Measurements from ENCODE around the gene ZFYVE27.

Gene ZFYVE27

DNA sequence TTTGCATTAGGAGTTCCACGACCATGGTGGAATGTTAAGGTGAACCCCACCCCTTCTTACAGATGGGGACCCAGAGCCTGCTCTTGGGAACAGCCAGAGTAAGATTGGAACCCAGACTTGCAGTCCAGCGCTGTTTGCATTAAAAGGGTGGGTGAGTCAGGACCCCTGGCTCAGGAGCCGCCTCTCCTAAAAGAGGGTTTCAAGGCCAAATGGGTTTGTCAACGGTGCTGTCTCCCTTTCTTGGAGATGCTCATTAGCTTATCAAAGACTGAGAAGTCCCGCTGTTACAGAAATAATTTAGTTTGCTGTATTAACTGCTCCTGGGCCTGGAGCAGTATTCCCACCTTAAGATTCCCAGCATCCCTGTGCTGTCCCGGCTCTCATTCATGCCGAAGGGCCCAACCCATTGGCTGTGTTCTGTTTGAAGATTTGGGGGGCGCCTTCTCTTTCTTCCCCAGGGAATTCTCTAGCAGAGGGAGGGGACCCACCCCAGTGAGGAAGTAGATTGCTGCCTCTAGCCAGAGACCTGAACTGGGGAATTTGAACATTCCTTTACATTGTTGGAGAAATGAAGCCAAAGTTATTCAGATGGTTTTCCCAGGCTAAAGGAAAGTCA, 21.6 kb upstream of the ZFYVE27 start:
- no peak for DNase-seq (ENCODE audit: low read depth)

DNA sequence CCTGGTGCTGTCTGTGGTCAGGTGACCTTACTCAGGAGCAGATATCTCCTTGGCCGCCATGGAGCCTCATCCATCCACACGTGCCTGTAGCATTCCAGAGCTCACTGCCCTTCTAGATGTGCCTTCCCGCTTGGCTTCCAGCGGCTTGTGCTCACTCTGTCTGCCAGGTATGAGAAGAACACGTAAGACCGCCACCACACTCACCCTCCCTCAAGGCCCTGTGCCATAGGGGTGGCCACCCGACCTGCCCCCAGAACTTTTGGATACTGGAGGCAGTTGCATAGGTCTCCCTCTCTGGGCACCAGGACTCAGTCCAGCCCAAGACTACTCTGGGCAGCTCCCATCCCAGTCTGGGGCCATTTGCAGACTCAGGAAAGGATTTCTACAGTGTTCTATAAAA, 19.3 kb upstream of the ZFYVE27 start:
- no peak for DNase-seq (ENCODE audit: low read depth)

DNA sequence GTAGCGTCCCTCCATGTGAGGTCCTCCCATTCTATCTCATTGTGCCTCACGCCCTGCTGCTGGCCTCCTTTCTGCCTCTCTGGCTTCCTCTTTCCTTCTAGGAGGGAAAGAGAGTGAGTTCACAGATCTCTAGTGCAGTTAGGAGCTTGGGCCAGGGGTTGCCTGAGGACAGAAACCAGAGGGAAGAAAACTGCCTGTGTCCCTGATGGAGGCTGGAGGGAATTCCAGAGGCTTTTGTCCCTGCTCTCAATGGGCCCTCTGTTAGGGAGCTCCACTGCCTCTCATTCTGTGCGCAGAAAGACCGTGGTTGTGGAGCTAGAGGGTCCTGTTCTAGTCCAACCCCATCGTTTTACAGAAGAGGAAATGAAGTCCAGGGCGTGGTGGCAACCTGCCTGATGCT, 18.8 kb upstream of the ZFYVE27 start:
- no peak for DNase-seq (ENCODE audit: low read depth)

DNA sequence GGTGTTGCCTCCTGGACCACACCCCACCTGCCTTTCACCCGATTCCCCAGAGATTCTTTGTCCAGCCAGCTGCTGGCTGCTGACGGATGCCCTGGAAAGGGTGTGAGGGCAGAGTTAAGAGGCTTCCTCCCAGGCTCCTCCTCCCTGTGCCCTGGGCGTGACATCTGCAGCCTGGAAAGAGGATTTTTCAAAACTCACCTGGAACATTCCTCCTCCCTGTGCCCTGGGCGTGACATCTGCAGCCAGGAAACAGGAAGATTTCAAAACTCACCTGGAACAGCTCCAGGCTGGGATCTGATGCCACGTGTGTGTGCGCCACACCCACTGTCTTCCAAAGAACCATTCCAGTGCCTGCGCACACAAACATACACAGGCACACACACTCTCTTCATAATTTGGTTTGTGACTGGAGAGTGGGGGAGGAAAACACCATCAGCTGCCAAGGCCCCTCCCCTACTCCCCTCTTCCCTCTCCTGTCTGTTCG, 18.2 kb upstream of the ZFYVE27 start:
- DNase-seq (ENCODE audit: low read depth): no peak

DNA sequence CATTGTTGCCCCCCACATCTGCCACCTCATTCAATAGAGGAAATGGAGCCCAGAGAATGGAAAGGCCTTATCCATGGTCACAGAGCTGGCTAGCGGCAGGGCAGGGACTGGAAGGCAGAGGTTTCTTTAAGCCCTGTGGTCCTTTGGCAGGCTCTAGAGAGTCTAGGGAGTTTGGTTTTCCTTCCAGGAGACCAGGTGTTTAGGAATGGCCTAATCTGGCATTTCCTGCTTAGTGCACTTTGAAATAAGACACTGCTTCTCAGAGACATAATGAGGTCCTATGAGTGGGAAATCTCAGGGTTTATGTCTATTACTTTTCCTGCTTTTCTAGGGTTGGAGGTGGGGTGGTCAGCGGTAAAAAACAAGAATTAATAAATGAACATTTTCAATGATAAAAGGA, 17.3 kb upstream of the ZFYVE27 start:
- DNase-seq (ENCODE audit: low read depth): no peak

DNA sequence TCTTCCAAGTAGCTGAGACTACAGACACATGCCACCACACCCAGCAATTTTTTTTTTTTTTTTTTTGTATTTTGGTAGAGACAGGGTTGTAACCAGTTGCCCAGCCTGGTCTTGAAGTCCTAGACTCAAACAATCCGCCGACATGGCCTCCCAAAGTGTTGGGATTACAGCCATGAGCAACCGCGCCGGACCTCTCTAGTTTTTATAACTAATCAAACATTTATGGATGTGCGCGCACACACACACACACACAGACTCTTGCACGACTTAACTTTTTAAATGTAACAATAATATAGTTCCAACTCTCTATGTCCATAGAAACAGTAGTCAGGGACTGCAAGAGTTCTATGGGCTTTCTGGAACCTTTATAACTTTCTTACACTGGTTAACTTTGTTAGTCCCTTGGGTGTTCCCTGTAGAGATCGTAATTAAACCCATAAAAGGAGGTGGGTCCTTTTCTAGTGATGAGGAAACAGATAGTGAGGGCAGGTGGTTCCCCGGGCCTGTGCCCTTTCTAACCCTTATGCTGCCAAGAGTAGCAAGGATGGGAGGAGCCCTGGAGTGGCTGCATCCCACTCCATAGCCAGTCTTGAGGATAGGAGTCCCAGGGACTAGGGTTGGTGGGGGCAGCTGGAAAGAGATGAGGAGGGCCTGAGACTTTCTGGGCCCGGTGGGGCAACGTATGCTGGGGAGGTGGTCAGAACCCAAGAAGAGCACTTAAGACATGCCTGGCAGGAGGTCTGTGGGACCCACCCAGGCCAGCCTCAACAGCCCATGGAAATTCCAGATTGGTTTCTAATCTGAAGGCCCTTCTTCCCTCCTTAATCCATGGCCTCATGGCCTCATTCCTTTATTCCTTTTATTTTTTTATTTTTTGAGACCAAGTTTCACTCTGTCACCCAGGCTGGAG, 14.8 kb upstream of the ZFYVE27 start:
- DNase-seq (ENCODE audit: low read depth): no peak

DNA sequence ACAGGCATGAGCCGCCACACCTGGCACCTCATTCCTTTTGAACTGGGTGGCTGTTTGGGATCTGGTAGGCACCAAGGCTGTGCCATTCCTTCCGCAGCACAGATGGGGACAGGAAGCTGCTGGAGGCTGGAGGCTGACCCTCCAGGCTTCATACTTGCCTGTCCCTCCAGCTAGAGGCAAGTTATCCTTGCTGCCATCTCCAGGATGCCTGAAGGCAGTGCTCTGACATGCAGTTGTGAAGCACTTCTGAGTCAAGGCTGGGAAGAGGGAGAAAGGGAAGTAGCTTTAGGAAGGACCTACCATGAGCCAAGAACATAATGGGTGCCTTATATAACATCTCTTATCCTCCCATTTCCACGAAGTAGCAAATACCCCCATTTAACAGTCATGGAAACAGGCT, 13.9 kb upstream of the ZFYVE27 start:
- no peak for DNase-seq (ENCODE audit: low read depth)

DNA sequence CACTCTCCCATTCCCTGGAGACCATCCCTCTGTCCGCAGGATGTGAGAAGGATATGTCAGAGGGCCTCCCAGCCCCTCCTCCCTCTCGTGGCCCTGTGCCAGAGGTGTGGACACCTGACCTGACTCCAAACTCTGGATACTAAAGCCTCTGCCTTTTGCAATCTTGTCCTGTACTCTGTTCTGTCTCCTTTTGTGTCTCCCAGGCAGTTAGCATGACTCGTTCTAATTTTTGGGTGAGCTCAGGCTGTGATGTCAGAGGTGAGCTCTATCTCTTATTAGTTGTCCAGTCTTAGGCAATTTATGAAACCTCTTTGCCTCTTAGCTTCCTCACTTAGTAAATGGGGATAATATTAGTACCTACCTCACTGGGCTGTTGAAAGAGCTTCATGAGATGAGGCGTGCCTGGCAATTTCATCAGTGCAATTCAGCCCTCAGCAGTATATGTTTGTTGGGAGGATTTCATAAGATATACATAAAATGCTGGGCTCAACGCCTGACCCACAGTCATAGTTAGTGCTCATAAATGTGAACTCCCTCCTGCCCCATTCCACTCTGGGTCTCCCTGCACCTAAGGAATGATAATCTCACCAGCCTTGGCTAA, 12.5 kb upstream of the ZFYVE27 start:
- no peak for DNase-seq (ENCODE audit: low read depth)

DNA sequence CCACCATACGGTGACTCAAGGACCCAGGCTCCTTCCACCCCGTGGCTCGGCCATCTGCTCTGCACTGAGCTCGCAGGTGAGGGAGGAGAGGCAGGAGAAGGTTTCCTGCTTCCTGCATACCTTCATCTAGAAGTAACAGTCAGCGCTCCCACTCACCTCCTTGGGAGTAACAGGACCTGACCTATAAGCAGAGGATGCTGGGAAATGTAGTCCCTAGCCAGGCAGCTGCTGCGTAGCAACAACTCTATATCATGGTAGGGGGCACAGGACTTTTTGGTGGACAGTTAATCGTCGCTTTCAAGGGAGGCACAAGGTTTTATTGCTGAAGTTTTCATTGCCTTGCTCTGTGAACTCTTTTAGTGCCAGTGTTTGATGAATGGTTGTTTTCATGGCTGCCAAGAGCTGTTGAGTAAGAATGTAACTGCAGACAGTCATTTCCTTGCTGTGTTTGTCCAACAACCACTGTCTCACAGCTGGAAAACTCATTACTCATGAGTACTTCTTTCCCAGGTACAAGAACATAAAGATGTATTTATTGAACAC, 10.2 kb upstream of the ZFYVE27 start:
- DNase-seq (ENCODE audit: low read depth): no peak

DNA sequence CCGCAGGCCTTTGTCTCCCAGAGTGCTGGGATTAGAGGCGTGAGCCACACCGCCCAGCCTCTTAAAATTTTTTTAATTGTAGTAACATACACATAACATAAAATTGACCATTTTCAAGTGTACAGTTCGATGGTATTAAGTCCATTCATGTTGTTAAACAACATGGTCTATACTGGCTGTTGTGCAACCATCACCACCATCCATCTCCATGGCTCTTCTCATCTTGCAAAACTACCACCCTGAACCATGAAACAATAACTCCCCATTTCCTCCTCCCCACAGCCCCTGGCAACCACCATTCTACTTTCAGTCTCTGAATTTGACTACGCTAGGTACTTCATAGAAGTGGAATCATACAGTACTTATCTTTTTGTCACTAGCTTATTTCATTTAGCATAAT, 7.9 kb upstream of the ZFYVE27 start:
- DNase-seq (ENCODE audit: low read depth): no peak

DNA sequence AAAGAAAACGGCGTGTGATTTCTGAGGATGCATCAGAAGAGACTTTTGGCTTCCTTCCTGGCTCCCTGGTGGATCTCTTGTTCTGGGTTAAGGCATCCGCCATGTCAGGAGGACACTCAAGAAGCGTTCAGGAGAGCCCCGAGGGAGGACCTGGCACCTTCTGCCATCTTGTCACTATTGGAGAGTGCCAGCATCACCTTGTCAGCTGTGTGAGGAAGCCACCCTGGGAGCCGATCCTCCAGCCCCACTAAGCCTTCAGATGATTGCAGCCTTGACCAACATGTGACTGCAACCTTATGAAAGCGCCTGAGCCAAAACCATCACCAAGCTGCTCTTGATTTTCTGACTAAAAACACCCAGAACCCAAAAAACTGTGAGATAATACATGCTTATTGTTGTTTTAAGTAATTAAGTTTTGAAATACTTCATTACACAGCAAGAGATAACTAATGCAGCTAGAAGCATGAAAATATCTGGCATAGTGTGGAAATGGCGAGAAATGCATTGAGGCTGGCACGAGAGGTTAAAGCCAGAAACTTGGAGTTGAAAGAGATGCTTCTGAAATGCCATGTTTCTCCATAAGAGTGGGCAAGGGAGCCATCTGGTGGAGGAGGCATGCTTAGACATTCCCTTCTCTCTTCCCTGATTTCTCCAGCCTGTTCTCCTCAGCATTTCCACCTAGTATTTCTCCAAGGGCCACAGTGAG, 5.4 kb upstream of the ZFYVE27 start:
- no peak for DNase-seq (ENCODE audit: low read depth)

DNA sequence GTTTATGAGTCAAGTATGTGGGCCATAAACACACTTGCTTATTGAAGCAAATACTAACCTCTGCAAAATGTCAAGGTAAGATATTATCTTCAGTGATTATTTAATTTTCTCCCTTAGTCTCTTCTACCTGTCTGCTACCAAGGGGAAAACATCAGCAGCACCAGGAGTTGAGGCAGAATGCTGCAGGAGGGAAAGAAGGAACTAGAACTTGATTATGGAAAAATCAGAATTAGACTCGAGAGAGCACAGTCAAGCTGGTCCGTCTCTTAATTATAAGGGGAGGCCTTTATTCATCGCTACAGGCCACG, 4.9 kb upstream of the ZFYVE27 start:
- DNase-seq (ENCODE audit: low read depth): no peak

DNA sequence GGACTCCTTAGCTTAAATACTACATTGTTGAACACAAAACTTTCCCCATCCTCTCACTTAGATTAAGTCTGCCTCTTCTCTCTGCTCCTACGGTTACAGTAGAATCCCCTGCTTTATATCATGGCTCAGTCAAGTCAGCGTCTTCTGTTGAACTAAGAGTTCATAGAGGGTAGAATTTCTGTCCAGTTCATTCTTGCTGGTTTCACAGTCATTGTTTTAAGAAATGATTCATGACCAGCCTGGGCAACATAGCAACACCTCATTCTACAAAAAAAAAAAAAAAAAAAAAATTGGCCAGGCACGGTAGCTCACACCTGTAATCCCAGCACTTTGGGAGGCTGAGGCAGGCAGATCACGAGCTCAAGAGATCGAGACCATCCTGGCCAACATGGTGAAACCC, 3.7 kb upstream of the ZFYVE27 start:
- no peak for DNase-seq (ENCODE audit: low read depth)

DNA sequence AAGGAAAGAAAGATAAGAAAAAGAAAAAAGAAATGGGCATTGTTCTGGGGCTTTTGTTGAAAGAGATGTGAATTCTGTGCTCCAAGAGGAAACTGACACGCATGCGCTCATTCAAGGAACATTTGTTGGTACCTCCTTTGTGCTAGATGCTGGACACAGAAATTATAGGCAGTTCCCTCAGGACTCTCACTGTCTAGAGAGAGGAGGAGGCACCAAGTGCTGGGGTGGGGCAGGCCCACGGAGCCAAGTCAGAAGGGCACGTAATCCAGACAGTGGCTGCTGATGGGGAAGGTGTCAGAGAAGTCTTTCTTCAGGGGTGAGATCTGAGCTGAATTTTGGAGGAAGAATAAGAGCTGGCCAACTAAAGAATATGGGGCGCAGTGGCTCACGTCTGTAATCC, 2.9 kb upstream of the ZFYVE27 start:
- DNase-seq (ENCODE audit: low read depth): no peak

DNA sequence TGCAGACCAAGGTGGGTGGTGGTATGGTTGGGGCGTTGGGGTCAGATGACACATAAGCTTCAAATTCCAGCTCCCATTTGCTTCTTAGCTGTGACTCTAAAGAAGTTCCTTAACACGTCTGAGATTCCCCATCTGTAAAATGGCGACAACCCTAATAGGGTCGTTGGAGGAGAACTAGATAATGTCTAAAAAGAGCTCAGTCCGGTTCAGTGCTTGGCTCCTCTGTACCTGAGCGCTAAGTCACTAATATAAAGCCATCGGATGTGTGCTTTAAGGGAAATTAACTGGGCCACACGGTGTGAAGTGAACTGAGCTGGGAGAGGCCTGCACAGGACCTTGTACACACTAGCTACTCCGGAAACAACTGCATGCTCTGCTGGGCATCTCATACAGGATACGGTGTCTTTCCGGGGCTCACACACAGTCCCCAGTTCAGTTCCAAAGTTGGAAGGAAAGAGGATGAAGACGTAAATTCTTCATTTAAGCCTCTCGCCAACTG, 476 bp upstream of the ZFYVE27 start:
- no peak for DNase-seq (ENCODE audit: low read depth)

DNA sequence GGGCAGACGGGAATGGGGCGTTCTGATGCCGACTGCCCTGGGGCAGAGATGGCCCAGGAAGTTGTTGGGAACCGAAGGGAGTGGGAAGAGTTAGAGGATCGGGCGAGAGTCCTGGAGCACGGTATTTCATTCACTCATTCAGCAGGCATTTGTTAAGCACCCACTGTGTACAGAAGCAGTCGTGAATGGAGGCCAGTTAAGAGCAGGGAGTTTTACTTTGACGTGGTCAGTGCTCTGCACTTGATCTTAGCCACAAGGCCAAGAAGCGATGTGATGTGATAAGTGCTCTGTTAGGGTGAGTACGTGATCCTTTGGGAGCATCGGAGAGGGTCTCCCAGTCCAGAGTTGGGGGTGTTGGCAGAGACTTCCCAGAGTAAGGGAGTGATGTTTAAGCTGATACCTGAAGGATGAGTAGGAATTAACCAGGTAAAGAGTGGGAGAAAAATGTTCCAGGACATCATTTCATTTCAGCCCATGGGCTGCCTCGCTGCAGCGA, 890 bp downstream of the ZFYVE27 start:
- no peak for DNase-seq (ENCODE audit: low read depth)

DNA sequence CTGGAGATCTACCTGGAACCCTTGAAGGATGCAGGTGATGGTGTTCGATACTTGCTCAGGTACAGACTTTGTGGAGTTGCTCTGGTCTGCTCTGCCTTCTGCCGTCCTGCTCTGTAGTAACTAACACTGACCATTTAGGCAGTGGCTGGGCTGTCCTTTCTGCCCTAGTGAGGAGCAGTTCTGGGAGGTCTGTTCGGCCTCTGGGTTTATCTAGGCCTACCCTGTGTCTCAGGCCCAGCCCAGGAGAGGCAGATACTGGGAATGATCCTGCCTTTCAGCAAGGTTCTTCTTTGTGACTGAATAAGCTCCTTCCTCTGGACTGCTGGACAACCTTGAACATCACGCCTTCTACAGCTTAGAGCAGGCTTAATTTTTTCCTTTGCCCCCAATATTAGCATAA, 1.7 kb downstream of the ZFYVE27 start:
- DNase-seq (ENCODE audit: low read depth): no peak

DNA sequence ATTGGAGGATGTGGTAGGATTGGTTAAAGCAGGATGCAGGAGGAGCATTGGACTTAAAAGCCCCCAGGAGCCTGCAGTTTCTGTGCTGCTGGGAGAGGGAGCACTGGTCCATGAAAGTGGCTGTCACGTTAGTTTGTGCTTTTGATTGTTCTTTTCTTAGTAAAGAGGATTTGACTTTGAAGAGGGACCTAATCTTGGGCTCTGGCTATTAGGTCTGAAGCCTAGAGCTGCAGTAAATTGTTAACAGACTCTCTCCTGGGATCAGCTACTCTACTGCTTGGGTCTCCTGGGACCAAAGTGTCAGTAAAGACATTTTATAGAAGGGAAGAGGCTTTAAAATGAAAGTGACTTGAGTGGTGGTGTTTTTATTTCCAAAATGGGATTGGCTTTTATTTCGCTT, 3.7 kb downstream of the ZFYVE27 start:
- no peak for DNase-seq (ENCODE audit: low read depth)

DNA sequence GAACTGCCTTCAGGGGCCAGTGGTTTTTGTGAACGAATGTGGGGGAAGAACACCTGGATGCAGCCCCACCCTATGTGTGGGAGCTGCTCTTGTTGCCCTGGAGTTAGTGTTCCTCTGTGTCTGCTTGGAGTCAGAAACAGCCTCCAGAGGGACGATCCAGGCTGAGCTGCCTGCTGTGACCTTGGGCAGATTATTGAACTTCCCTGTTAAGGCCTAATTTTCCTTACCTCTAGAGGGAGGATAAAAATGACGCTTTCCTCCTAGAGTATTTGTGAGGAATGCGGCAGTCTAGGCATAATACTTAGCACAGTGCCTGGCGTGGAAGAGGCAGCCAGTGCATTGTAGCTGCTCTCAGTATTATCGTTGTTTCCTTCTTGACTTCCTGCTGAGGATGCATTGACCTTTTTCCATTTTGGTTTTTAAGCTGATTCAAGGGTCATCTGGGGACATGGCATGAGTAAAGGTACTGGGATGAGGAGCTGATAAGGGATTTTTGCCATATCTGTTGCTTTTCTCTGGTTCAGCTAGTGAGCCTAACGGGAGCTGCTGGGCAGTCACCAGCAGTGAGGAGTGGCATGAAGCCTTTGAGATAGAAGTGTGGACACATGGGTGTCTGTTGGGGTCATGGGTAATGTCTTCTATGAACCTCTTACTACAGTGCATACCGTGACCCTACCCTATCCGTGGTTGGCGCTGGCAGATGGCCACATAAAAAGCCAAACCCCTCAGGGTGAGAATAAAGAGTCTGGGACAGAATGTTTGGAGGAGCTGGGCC, 6.4 kb downstream of the ZFYVE27 start:
- no peak for DNase-seq (ENCODE audit: low read depth)

DNA sequence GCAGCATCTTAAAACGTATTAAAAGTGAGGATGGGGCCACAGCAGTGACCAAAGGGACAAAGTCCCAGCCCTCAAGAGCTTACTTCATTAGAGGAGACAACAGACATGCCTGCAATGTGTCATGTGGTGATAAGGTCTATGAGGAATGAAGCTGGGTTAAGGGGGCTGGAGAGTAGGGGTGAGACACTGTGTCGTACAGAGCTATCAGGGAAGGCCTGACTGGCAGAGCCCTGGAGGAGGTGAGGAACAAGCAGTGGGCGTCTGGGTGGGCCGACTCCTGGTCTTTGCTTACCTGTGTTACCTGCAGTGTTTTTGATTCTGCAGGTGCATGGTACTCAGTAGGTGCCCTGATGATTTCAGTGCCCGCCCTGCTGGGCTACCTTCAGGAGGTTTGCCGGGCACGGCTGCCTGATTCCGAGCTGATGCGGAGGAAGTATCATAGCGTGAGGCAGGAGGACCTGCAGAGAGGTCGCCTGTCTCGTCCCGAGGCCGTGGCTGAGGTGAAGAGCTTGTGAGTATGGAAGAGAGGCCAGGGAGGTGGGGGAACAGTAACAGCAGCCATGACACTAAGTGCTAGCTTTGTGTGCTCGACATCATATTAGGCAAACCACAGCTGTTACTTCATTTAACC, 7.6 kb downstream of the ZFYVE27 start:
- DNase-seq (ENCODE audit: low read depth): no peak

DNA sequence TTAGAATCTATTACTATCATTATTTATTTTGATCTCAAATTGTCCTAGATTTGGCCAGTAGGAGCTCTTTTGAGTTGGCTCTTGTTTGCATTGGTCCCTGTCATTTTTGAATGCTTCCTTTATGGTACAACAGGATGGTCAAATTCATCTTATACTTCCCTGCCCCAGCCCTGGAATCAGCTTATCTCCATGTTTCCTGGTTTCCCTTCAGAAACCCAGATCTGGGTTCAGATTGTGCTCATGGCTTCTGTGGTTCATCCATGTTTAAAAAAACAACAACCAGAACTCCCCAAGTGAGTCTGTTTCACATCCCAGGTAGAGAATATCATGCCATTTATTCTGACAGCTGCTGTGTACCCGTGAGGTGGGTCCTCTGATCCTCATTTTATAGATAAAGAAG, 10.6 kb downstream of the ZFYVE27 start:
- no peak for DNase-seq (ENCODE audit: low read depth)

Data from HS-27A (cell line).